Measurements from ENCODE around the gene MMP7.

- TF ChIP-seq EZH2 (IDR thresholded peaks at IDR 0.05) (no peak), POLR2AphosphoS5 (IDR thresholded peaks at IDR 0.05; ENCODE audit: borderline replicate concordance, low read depth, low read length) (no peak), FOXP2 (optimal IDR thresholded peaks at IDR 0.05; ENCODE audit: control extremely low read depth, extremely low read length, insufficient read depth) (no peak)
Measured at GRCh38 chr11:102568851-102569250, 38.3 kb upstream of the MMP7 start.
